Camera-type eye (tissue), 1 donor: ENCODE data around the gene ACSM2B. TPM values are rescaled to one million over a fixed set of nuclear protein-coding genes. Genes with fewer than 3 reads are reported as not detected.

Experiments used
- total RNA-seq: library from RNA; depleted of rRNA; stranded (reverse); fragments of >200 nt; gene quantifications from one replicate; pipeline ENCODE4 v1.2.3, GENCODE V29; 2014

The ACSM2B gene
- total RNA-seq = not detected

DNA sequence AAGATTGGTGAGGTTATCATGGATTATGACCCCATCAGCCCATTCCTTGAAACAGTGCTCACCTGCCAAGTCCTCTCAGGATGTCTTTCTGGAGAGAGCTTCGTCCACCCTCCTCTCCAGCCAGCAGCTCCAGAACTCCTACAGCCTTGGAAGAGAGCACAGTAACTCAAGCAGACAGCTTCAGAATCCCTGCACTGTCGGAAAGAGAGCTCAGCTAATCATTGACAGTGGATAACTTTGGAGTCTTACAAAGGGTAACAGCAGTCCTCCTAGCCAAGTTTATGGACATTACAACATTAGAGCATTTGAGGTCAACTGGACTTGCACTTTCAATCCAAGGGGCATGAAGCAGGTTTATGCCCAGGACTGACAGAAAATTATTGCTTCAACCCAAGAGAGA lies at the start of gene ACSM2B:
ACSM2B (minus strand) TSS at position 223 of the 400 bp plus-strand sequence. CDS start 11,522 bp downstream, outside the sequence.

Other genes starting within 250 kb of the ACSM2B start
- gene GP2, start 248.9 kb downstream of the ACSM2B start, total RNA-seq = not detected
- not detected for gene UMOD, start 223.7 kb downstream of the ACSM2B start, total RNA-seq
- gene PDILT, start 171.6 kb downstream of the ACSM2B start, total RNA-seq = not detected
- gene ACSM5, start 166.8 kb downstream of the ACSM2B start, total RNA-seq = 0.66 TPM
- gene ACSM2A, start 124.8 kb downstream of the ACSM2B start, total RNA-seq = not detected
- gene ACSM1, start 121.3 kb upstream of the ACSM2B start, total RNA-seq = 0.60 TPM
- gene THUMPD1, start 165.5 kb upstream of the ACSM2B start, total RNA-seq = 90.2 TPM
- gene ACSM3, start 187.6 kb upstream of the ACSM2B start, total RNA-seq = 2.0 TPM
- 32.7 TPM for gene ERI2, start 230.1 kb upstream of the ACSM2B start, total RNA-seq
- gene REXO5, start 230.2 kb upstream of the ACSM2B start, total RNA-seq = 9.1 TPM